K562 (cell line): ENCODE results near the gene SDHAF3. TPM values are rescaled to one million over a fixed set of nuclear protein-coding genes. Genes with fewer than 3 reads are reported as not detected.

ENCODE experiments used
- CBX2 ChIP-seq: fragments of 200-600 bp; sonication (generic); IDR thresholded peaks from one replicate; pipeline ENCODE4 v1.6.1; 2012; ENCODE audit warnings: mild to moderate bottlenecking, low read length, inconsistent platforms; ENCODE audit not compliant: insufficient read depth, poor library complexity, severe bottlenecking
- CSDE1 ChIP-seq, 2 experiments: fragments of 450-650 bp; IDR thresholded peaks; 2 replicates each; pipeline ENCODE4 v1.6.1; 2016; ENCODE audit warnings: mild to moderate bottlenecking in 1 of 2
- DACH1 ChIP-seq: fragments of 450-650 bp; IDR thresholded peaks from 2 replicates; pipeline ENCODE4 v1.6.1; 2018; ENCODE audit not compliant: partially characterized antibody
- ESRRA ChIP-seq: fragments of 450-650 bp; IDR thresholded peaks from 2 replicates; pipeline ENCODE4 v1.6.1; 2014; ENCODE audit warnings: low read depth, mild to moderate bottlenecking, moderate library complexity, borderline replicate concordance
- ETV1 ChIP-seq: fragments of 450-650 bp; conservative IDR thresholded peaks from 2 replicates; pipeline ENCODE4 v1.6.1; 2016; ENCODE audit warnings: missing genetic modification characterization, control low read depth, low read depth, missing compliant biosample characterization
- HDAC1 ChIP-seq, 2 experiments: fragments of 450-650 bp; IDR thresholded peaks; 2 replicates each; pipeline ENCODE4 v1.6.1; 2016 to 2017; ENCODE audit warnings: inconsistent platforms in 1 of 2, mild to moderate bottlenecking in 1 of 2, moderate library complexity in 1 of 2
- HLTF ChIP-seq: fragments of 450-650 bp; IDR thresholded peaks from 2 replicates; pipeline ENCODE4 v1.6.1; 2016
- HNRNPH1 ChIP-seq: fragments of 200-400 bp; formaldehyde crosslinking; optimal IDR thresholded peaks from 2 replicates; pipeline ENCODE3; 2017; ENCODE audit warnings: low read depth, mild to moderate bottlenecking, low read length, moderate library complexity
- KAT7 ChIP-seq: sonication (generic); formaldehyde crosslinking; IDR thresholded peaks from 2 replicates; pipeline ENCODE4 v1.8.0; 2022; ENCODE audit warnings: missing genetic modification reagents, mild to moderate bottlenecking, borderline replicate concordance
- KAT8 ChIP-seq: fragments of 450-650 bp; IDR thresholded peaks from 2 replicates; pipeline ENCODE4 v1.6.1; 2016; ENCODE audit warnings: low read depth, mild to moderate bottlenecking
- MCM5 ChIP-seq: fragments of 450-650 bp; IDR thresholded peaks from 2 replicates; pipeline ENCODE4 v1.6.1; 2016; ENCODE audit warnings: low read depth
- MEIS2 ChIP-seq: fragments of 450-650 bp; IDR thresholded peaks from 2 replicates; pipeline ENCODE4 v1.6.1; 2014; ENCODE audit warnings: mild to moderate bottlenecking; ENCODE audit not compliant: partially characterized antibody
- PCBP1 ChIP-seq: fragments of 200-400 bp; formaldehyde crosslinking; IDR thresholded peaks from 2 replicates; pipeline ENCODE4 v1.6.1; 2018; ENCODE audit warnings: mild to moderate bottlenecking, low read depth, low read length; ENCODE audit not compliant: poor library complexity, severe bottlenecking
- RAD21 ChIP-seq, 2 experiments: fragments of 250-450 bp in 1 of 2; fragments of 450-650 bp in 1 of 2; sonication (Bioruptor Pico) in 1 of 2; formaldehyde crosslinking in 1 of 2; IDR thresholded peaks in 1 of 2; conservative IDR thresholded peaks in 1 of 2; 2 replicates each; pipeline versions ENCODE4 v1.4.0 to v1.8.0; 2020 to 2022; ENCODE audit warnings: mild to moderate bottlenecking in 2 of 2, moderate library complexity in 1 of 2
- RFX1 ChIP-seq: fragments of 450-650 bp; IDR thresholded peaks from 2 replicates; pipeline ENCODE4 v1.6.1; 2016; ENCODE audit warnings: mild to moderate bottlenecking, moderate library complexity
- SMAD1 ChIP-seq: fragments of 150-350 bp; IDR thresholded peaks from 2 replicates; pipeline ENCODE4 v1.6.1; 2014; ENCODE audit warnings: low read length, low read depth; ENCODE audit not compliant: partially characterized antibody
- TAF7 ChIP-seq: fragments of 450-650 bp; IDR thresholded peaks from 2 replicates; pipeline ENCODE4 v1.6.1; 2016; ENCODE audit warnings: missing genetic modification characterization, missing compliant biosample characterization
- ZFP1 ChIP-seq: fragments of 450-650 bp; formaldehyde crosslinking; IDR thresholded peaks from 2 replicates; pipeline ENCODE4 v1.4.0; 2020; ENCODE audit warnings: mild to moderate bottlenecking, mixed read lengths
- ZNF217 ChIP-seq: sonication (generic); formaldehyde crosslinking; IDR thresholded peaks from 2 replicates; pipeline ENCODE4 v1.8.0; 2022; ENCODE audit warnings: mild to moderate bottlenecking, missing genetic modification reagents
- ZNF239 ChIP-seq: fragments of 250-450 bp; sonication (Bioruptor Pico); IDR thresholded peaks from 2 replicates; pipeline ENCODE4 v1.4.0; 2020; ENCODE audit warnings: mild to moderate bottlenecking
- ZSCAN29 ChIP-seq: fragments of 450-650 bp; IDR thresholded peaks from 2 replicates; pipeline ENCODE4 v1.6.1; 2017
- polyA plus RNA-seq, 8 experiments: library from polyadenylated mRNA; depleted of rRNA in 4 of 8; stranded (reverse) in 5 of 8; unstranded in 3 of 8; fragments of >200 nt; fragmentation: Nextera tagmentation in 2 of 8; fragmentation: Illumina TruSeq in 1 of 8; extraction: Ambion mirVana in 2 of 8; extraction: Trizol in 1 of 8; gene quantifications; 2 replicates each; pipeline versions ENCODE4 v1.2.1 to v1.2.3, GENCODE V29; 2011 to 2014; ENCODE audit warnings: inconsistent platforms in 1 of 8, missing spikeins in 1 of 8
- total RNA-seq, 7 experiments: library from RNA; depleted of rRNA in 6 of 7; stranded (reverse); fragments of >200 nt in 6 of 7; fragmentation: Illumina TruSeq in 2 of 7; extraction: Trizol in 2 of 7; gene quantifications; 2 replicates each; pipeline versions ENCODE4 v1.2.1 to v1.2.3, GENCODE V29; 2011 to 2021; ENCODE audit warnings: low replicate concordance in 1 of 7
- TF ChIP-seq, protein P1 (sequence below): fragments of 250-450 bp; sonication (Bioruptor Pico); IDR thresholded peaks from 2 replicates; pipeline ENCODE4 v1.8.0; 2022; ENCODE audit warnings: moderate library complexity, mild to moderate bottlenecking, inconsistent platforms
- TF ChIP-seq, protein P2 (sequence below): fragments of 250-450 bp; sonication (Bioruptor Pico); IDR thresholded peaks from 2 replicates; pipeline ENCODE4 v1.6.1; 2021; ENCODE audit warnings: mild to moderate bottlenecking
- TF ChIP-seq, protein P3 (sequence below), 2 experiments: fragments of 450-650 bp; conservative IDR thresholded peaks; 2 replicates each; pipeline ENCODE4 v1.6.1; 2017; ENCODE audit warnings: mild to moderate bottlenecking in 2 of 2, moderate library complexity in 2 of 2
- TF ChIP-seq, protein P4 (sequence below): fragments of 450-650 bp; IDR thresholded peaks from 2 replicates; pipeline ENCODE4 v1.6.1; 2017; ENCODE audit warnings: mild to moderate bottlenecking, moderate library complexity

SDHAF3 gene
- total and polyA plus RNA-seq, 9 of the 15 experiments (the other 6 are each of a cell fraction or from before 2014, with no cell fraction given) = 51.5 to 403 (median 145) TPM

DNA sequence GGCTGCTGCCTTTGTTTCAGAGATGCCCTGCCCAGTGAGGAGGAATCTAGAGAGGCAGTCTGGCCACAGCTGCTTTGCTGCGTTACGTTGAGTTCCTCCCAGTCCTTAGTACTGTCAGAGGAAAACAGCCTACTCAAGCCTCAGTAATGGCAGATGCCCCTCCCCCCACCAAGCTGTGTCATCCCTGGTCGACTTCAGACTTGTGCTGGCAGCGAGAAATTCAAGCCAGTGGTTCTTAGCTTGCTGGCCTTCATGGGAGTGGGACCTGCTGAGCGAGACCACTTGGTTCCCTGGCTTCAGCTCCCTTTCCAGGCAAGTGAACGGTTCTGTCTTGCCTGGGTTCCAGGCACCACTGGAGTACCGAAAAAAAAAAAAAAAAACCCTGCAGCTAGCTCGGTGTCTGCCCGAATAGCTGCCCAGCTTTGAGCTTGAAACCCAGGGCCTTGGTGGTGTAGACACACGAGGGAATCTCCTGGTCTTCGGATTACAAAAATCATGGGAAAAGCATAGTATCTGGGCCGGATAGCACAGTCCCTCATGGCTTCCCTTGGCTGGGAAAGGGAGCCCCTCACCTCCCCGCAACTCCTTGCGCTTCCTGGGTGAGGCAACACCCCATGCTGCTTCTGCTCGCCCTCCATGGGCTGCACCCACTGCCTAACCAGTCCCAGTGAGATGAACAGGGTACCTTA is 9.1 kb downstream of the SDHAF3 start (continued):
- no peak for TF ChIP-seq RFX1
- no peak for TF ChIP-seq ESRRA
- TF ChIP-seq, protein P1, sequence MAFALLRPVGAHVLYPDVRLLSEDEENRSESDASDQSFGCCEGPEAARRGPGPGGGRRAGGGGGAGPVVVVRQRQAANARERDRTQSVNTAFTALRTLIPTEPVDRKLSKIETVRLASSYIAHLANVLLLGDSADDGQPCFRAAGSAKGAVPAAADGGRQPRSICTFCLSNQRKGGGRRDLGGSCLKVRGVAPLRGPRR (CRISPR knock-in tag) = no peak
- TF ChIP-seq DACH1 = no peak
- peak in 1 of 2 experiments; percentile 53; a peak in 2 of 4 replicates for TF ChIP-seq HDAC1 (IDR thresholded peaks at IDR 0.05)
- TF ChIP-seq, protein P2, sequence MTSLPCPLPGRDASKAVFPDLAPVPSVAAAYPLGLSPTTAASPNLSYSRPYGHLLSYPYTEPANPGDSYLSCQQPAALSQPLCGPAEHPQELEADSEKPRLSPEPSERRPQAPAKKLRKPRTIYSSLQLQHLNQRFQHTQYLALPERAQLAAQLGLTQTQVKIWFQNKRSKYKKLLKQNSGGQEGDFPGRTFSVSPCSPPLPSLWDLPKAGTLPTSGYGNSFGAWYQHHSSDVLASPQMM (CRISPR knock-in tag) = no peak
- TF ChIP-seq KAT8 = no peak
- TF ChIP-seq ZNF239 (CRISPR knock-in tag) = no peak
- peak; percentile 80; the same call in 1 of the 2 replicates for TF ChIP-seq TAF7
- TF ChIP-seq HLTF = peak; percentile 59; the same call in 1 of the 2 replicates
- TF ChIP-seq PCBP1 = no peak
- TF ChIP-seq ZFP1 (CRISPR knock-in tag) = no peak
- TF ChIP-seq, protein P3, sequence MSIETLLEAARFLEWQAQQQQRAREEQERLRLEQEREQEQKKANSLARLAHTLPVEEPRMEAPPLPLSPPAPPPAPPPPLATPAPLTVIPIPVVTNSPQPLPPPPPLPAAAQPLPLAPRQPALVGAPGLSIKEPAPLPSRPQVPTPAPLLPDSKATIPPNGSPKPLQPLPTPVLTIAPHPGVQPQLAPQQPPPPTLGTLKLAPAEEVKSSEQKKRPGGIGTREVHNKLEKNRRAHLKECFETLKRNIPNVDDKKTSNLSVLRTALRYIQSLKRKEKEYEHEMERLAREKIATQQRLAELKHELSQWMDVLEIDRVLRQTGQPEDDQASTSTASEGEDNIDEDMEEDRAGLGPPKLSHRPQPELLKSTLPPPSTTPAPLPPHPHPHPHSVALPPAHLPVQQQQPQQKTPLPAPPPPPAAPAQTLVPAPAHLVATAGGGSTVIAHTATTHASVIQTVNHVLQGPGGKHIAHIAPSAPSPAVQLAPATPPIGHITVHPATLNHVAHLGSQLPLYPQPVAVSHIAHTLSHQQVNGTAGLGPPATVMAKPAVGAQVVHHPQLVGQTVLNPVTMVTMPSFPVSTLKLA (conservative IDR thresholded peaks at IDR 0.05) = peak in 1 of 2 experiments; percentile 56; a peak in 2 of 4 replicates
- no peak for TF ChIP-seq KAT7
- TF ChIP-seq MCM5 = no peak
- TF ChIP-seq ZNF217 = no peak
- peak; percentile 54; the same call in 1 of the 2 replicates for TF ChIP-seq ZSCAN29
- TF ChIP-seq HNRNPH1 = no peak
- TF ChIP-seq, protein P4, sequence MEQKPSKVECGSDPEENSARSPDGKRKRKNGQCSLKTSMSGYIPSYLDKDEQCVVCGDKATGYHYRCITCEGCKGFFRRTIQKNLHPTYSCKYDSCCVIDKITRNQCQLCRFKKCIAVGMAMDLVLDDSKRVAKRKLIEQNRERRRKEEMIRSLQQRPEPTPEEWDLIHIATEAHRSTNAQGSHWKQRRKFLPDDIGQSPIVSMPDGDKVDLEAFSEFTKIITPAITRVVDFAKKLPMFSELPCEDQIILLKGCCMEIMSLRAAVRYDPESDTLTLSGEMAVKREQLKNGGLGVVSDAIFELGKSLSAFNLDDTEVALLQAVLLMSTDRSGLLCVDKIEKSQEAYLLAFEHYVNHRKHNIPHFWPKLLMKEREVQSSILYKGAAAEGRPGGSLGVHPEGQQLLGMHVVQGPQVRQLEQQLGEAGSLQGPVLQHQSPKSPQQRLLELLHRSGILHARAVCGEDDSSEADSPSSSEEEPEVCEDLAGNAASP = no peak
- TF ChIP-seq ETV1 (tag) = peak; percentile 55; the same call in 1 of the 2 replicates
- TF ChIP-seq CBX2 = no peak
- no peak for TF ChIP-seq RAD21 (CRISPR knock-in tag; conservative IDR thresholded peaks at IDR 0.05 in 1 of 2, IDR thresholded peaks at IDR 0.05 in 1 of 2)
- TF ChIP-seq SMAD1 = no peak
- TF ChIP-seq CSDE1 (IDR thresholded peaks at IDR 0.05) = no peak
- TF ChIP-seq MEIS2 = no peak
